HG02798 (cell line): ENCODE data around the gene TAF6L.
A peak's percentile ranks its signal among the peaks of the same experiment; 100 is the strongest.
"Not testable (repeated sequence)": the region's sequence is repeated elsewhere in the genome, so short reads cannot be mapped to it uniquely, and the experiment has no call there.

Experiments used
- ATAC-seq: cut with Tn5 transposase; IDR thresholded peaks from one replicate; pipeline ENCODE4 v1.9.1; 2021; ENCODE audit warnings: mild to moderate bottlenecking; ENCODE audit not compliant: unreplicated experiment, poor library complexity

TAF6L gene, protein sequence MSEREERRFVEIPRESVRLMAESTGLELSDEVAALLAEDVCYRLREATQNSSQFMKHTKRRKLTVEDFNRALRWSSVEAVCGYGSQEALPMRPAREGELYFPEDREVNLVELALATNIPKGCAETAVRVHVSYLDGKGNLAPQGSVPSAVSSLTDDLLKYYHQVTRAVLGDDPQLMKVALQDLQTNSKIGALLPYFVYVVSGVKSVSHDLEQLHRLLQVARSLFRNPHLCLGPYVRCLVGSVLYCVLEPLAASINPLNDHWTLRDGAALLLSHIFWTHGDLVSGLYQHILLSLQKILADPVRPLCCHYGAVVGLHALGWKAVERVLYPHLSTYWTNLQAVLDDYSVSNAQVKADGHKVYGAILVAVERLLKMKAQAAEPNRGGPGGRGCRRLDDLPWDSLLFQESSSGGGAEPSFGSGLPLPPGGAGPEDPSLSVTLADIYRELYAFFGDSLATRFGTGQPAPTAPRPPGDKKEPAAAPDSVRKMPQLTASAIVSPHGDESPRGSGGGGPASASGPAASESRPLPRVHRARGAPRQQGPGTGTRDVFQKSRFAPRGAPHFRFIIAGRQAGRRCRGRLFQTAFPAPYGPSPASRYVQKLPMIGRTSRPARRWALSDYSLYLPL

DNA sequence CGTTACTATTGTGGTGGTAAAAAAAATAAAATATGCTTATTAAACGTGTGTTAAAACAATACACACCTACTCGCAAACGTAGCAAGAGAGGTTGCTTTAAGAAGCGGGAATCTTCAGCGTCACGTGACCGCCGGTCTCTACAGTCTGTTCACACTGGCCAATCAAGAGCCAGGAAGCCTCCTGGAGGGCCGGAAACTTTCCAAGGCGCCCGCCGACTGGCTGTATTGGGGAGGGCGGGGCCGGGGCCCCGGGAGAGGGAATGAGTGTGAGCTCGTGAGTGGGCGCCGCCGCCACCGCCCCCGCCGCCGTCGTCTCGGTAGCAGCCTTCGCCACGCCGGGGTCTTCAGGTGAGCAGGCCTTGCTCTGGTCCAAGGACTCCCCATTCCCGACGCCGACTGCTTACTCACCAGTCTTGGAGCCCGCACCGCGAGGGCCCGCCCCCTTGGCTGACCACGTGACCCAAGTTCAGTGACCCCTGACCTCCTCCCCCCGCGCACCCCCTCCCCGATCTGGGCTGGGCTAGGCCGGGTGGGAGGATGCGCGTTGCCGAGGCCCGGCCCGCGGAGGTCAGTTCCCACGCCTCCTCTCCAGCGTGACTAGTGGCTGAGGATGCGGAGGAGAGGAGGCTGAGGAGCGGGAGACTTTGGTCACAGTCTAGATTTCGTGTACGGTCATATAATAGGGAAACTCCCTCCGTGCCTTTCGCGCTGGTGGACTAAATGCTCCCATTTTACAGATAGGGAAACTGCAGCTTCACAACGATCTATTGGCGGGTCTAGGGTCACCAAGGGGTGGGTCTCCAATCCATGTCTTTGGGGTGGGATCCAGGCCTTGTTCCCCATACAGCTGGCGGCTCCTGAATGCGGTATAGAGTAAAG is at the start of gene TAF6L:
Gene TAF6L, plus strand, starts transcription at position 253 of the 878 bp plus-strand sequence. CDS start 4,388 bp downstream, outside the sequence.
- peak; percentile 88 for ATAC-seq

DNA sequence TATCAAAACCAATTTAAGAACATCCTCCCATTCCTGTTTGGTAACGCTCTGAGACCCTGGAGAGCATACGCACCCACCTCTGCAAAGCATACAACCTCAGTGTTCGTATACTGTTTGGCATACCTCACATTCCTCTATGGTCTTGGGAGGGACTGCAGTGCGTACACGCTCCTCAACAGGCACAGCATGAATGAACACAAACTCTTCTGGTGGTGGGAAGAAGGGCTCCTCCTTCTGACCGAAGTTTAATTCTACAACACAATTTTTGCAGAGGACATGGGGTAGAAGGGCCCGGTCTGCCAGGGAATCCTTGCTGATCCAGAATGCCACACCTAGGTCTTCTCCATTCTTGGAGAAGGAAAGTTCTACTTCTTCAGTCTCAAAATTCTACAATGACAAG is 49.2 kb upstream of the TAF6L start:
- no peak for ATAC-seq

DNA sequence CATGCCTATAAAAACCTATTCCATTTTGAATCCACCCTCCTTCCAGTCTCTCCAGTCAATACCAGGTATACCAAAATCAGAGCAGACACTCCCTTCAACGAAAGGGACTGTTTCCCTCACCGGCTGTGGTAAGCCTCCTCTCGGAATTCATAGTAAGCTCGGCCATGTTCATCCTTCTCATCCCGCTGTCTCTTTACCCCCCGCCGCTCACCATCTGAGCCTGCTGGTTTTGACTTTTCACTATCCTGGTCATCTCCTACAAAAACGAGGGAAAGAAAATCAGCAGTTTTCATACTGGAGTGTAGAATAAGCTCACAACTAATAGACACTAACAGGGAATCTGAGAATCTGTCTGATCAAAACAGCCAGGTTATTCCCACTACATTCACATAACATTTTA is 47.0 kb upstream of the TAF6L start:
- ATAC-seq: no peak

DNA sequence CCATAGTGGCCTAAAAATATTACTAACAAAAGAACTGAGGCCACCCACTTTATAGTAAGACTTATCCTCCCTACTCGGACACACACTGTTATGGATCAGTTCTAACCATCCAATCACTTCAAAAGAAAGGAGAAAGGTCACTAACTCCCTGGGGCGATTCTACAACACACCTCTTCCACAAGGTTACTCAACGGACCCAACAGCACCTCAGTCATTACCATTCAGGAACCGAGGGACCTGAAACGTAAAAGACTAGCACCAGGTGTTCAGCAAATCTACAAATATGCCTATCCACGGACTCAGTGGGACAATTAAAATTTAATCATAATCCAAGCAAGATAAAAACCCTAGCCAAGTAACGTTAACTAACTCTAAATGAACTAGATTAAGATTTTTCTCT is 45.5 kb upstream of the TAF6L start:
- ATAC-seq: no peak

DNA sequence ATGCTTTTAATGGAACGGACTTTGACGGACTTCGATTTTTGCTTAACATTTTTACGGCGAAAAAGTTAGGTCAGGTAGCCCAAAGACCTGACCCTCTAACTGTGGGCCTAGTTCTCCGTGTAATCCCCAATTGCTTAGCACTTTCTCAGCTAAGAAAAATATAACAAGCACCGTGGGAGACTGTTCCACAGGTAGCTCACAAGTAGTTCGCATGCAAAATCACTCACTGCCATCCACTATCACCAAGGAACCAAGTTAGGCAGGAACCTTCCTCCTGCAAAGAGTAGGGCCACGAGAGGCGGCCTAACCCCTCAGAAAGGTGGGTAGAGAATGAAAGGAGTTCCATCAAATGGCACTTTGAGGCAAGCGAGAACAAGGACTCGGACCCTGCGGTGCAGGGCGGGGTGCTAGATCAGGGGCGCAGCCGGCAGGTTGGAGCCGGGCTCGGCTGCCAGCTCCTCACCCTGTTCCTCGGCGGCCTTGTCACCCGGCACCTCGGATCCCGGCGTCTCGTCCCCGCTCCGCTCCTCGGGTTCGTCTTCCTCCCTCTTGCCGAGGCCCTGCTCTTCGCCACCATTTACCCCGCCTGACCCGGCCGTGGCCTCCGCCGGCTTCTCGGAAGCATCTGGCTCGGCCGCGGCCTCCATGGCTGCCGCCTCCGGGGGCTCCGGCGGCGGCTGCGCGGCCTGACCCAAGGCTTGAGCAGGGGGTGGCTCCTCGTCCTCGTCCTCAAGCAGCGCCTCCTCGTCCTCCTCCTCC is 44.9 kb upstream of the TAF6L start:
- ATAC-seq: no peak

DNA sequence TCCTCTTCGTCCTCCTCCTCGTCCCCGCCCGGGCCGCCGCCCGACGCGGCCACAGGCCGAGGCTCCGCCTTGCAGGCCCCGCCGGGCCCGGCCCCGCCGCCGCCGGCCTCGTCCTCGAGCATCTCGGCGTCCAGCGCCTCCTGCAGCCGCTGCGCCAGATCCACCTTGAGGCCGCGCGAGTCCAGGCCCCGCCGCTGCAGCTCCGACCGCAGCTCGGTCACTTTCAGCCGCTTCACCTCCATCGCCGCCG is 44.4 kb upstream of the TAF6L start:
- no peak for ATAC-seq

DNA sequence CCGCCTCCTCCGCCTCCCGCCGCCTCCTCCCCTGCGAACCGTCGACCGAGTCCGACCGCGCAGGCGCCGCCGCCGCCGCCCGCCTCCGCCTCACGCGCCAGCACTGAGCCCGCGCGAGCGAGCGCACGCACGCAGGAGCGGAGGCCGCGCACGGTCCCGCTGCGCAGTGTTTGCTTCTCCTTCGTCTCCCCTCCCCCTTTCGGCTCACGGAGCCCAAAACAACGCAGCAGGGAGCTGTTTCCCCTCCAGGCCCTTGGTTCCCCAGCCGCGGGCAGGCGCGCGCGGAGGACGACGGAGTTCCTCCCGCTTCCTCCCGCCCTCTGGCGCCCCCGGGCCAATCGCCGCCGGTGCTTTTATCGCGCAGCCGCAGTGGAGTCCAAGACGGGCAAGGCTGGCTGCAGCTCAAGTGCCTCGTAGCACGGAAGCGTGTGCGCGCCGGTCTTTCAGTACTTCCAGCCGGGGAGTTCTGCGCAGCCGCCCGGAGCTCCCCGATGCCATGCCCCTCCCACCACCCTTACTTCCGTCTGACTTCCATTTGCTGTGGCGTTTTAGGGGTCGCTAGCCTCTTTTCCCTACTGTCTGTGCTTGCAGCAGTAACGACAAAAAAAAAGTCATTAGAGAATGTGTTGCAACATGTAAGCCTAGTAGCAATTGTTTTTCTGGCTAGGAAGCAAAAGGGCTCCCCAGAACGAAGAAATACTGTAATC is 43.9 kb upstream of the TAF6L start, which contains the start of gene HNRNPUL2:
Gene HNRNPUL2, minus strand, starts transcription at position 293 of the 707 bp plus-strand sequence. CDS start 301 bp downstream, outside the sequence.
- ATAC-seq: peak; percentile 79

DNA sequence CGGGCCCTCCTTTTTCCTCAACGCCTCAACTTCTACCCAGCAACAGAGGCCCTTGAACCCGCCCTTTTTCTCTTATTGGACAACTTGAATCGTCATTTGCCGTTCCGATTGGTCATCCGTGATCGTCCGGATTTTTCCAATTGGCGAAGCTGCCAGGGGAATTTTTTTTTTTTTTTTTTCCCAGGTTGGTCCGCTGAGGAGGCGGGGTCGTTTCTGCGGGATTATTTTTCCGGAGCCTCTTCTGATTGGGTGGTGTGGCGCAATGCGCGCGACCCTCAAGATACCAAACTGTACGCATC is 43.4 kb upstream of the TAF6L start:
- peak; percentile 65 for ATAC-seq

DNA sequence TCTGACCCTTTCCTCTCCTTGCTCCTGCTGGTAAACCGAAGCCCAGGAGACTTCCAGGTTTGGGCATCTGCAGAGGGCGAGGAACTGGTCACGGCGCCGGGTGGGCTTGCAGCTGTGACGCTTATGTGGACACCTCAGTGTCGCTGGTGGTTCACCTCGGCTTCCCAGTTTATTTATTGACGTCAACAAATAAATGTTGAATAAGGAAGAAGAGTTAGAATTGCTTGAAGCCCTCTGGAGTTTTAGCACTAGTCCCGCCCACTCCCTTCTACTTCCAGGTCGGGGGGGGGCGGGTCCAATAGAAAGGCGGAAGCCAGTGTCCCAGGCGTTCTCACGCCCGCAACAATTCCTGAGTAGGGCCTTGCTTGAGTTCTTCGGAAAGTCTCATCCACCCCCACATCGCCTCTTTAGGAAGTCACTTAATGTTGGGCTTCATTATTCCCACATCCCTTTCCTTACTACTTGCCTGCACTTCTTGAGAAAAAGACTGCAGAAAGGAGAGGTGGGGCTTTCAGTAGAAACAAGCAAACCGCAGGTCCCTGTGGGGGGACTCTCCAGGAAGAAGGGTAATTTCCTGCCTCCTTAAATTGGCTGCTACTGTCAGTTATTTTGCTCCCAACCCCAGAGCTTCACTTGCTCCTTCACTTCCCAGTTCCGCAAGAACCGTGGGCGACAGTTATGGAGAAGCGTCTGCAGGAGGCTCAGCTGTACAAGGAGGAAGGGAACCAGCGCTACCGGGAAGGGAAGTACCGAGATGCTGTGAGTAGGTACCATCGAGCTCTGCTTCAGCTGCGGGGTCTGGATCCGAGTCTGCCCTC is 42.8 kb upstream of the TAF6L start, which contains the start of gene TTC9C:
Gene TTC9C, plus strand, starts transcription at position 316 of the 818 bp plus-strand sequence. Its CDS starts 363 bp downstream, at position 679.
- ATAC-seq: peak; percentile 12

DNA sequence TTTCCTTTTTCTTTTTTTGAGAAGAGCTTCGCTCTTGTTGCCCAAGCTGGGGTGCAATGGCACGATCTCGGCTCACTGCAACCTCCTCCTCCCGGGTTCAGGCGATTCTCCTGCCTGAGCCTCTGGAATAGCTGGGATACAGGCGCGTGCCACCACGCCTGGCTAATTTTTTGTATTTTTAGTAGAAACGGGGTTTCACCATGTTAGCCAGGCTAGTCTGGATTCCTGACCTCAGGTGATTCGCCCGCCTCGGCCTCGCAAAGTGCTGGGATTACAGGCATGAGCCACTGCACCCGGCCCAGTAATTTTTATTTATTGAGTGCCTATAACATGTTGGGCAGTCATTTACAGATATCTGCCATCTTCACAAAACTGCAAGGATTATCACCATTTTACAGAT is 41.1 kb upstream of the TAF6L start:
- ATAC-seq: not testable (repeated sequence)

DNA sequence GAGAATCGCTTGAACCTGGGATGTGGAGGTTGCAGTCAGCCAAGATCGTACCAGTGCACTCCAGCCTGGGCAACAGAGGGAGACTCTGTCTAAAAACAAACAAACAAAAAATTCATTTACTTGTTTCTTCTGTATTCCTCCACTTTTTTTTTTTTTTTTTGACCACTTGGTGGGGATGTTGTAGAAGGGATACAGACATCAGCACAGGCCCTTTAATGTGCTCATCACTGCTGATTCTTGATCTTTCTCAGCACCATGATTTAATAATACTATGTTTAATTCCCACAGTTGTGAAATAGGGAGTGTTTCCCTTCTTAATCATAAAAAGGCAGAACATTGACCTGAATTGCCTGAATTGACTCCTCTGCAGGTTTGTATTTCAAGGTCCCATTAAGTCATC is 38.4 kb upstream of the TAF6L start:
- no peak for ATAC-seq

DNA sequence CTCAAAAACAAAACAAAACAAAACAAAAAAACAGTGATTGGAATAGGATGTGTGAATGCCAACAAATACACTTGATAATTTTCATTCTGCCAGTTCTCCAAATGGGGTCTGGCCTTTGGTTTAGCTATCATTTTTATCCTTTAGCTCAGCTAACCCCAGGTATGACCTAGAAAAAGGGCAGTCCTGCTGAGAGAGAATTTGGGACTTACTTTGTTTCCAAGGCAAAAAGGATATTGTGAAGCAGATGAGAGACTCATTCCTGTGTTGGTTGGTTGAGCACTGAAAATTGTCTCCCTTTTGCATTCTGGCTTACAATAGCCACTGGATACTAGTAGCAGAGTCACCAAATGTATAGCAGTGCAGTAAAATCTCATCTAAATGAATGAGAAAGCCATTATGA is 34.0 kb upstream of the TAF6L start:
- ATAC-seq: no peak

DNA sequence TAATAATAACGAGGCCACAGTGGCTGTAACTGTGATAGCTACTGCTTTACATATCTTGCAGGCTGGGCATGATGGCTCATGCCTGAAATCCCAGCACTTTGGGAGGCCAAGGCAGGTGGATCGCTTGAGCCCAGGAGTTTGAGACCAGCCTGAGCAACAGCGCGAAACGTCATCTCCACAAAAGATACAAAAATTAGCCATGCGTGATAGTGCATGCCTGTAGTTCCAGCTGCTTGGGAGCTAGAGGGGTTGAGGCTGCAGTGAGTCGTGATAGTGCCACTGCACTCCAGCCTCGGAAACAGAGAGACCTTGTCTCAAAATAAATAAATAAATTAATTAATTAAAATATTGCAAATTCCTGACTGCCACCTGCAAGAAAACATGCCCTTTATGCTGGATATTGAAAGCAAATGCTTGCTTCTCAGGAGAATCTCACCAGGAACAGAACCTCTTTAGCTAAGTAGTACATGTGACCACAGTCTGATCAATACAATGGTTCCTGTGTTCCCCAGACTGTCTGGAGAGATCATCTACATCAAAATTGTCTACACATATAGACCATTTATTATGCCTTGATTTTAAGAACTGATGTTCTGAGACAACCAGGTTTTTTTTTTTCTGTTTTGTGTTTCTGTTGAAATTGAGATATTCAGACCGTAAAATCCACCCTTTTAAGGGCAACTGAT is 23.6 kb upstream of the TAF6L start:
- no peak for ATAC-seq

DNA sequence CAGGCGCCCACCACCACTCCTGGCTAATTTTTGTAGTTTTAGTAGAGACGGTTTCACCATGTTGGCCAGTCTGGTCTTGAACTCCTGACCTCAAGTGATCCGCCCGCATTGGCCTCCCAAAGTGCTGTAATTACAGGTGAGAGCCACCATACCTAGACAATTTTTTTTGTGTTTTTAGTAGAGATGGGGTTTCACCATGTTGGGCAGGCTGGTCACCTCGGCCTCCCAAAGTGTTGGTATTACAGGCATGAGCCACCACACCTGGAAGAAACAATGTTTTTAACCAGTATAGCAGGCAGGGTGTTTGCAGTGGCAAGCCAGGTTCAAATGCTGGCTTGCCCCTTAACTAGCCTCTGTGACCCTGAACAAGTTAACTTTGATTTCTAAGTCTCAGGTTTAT is 21.3 kb upstream of the TAF6L start:
- ATAC-seq: not testable (repeated sequence)

DNA sequence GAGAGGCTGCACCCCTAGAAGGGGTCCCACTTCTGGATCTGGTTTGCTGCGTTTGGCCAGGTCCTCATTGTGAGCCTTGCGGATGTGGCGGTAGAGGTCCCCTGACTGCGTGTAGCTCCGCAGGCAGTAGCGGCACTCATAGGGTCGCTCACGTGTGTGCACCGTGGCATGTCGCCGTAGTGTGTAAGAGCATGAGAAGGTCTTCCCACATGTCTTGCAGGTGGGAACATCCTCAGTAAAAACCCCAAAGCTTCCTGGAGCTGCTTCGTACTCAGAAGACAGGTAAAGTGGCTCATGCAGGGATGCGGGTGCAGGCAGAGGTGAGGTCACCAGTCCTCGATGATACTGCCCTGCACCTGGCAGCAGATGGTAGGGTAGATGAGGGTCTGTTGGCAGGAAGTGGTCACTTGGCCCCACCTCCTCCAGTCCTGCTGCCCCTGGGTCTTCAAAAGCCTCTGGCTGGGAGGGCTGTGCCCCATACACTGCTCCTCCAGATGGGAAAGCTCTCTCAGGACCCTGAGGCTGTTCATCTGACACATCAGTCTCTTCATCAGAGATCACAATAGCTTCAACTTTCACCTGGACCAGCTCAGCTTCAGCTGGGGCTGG is 18.9 kb upstream of the TAF6L start:
- ATAC-seq: no peak

DNA sequence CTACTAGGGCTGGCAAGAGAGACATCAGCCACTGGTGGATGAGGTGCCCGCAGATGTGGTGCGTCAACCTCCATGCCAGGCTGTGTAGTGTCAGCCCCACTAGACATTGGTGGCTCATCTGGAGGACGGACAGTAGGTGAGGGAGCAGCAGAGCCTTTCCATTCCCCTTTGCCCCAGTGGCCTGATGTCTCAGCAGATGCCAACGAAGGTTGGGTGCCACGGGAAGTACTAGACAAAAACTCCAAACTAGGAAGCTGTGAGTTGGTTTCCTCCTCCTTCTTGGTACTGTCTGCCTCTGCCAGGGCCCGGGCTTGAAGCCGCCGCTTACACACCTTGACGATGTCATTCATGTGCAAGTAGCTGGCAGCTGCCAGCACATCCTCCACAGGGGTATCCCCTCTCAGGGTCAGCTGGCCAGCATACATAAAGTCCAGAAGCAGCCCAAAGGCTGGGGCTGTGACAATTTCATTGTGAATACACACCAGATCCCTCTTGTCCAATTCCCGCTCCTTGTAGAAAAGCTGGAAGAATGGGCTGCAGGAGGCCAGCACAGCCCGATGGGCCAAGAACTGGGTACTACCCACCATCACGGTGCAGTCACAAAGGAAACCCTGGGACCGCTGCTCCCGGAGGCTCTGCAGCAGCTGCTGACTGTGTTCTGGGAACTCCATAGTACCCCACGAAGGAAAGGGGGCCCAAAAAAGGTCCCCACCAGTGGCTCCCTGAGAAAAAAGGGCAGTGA is 18.0 kb upstream of the TAF6L start:
- ATAC-seq: no peak
